OCI-LY3 (cell line): ENCODE measurements around the gene TUBGCP6.

Source experiments
- EZH2phosphoT487 ChIP-seq: fragments of 200-600 bp; shearing (Covaris generic); IDR thresholded peaks from 2 replicates; pipeline ENCODE4 v1.6.1; 2018; ENCODE audit warnings: antibody characterized with exemption, mixed run types, low read depth
- TF ChIP-seq, protein P1 (sequence below): fragments of 200-600, 300-600 bp; sonication (generic); IDR thresholded peaks from 2 replicates; pipeline ENCODE4 v1.5.1; 2014; ENCODE audit warnings: antibody characterized with exemption, low read length, low read depth

DNA sequence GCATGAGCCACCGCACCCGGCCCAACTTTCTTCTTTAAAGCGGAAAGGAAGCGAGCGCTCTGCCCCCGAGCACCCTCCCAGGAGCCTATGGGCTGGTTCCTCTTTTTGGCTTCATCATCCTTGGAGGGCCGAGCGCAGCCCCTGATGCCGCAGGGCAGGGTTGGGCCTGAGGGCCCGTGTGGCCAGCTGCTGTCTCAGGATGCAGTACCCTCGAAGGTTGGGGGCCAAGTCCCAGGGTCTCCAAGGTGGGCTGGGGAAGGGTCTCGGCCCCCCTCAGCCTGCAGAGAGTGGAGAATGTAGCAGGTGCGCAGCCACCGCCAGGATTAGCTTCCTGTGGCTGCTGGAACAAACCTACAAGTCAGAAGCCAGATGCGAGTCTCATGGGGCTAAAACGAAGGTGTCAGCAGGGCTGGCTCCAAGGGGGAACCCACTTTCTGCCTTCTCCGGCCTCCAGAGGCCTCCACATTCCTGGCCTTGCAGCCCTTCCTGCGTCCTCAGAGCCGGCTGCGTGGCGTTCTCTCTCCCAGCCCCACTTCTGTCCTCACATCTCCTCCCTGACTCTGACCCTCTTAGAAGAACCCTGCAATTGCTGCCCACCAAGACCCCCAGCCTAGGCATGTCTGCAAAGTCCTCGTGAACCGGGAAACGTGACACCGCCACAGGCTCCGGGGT is 71.4 kb downstream of the TUBGCP6 start:
- TF ChIP-seq, protein P1, sequence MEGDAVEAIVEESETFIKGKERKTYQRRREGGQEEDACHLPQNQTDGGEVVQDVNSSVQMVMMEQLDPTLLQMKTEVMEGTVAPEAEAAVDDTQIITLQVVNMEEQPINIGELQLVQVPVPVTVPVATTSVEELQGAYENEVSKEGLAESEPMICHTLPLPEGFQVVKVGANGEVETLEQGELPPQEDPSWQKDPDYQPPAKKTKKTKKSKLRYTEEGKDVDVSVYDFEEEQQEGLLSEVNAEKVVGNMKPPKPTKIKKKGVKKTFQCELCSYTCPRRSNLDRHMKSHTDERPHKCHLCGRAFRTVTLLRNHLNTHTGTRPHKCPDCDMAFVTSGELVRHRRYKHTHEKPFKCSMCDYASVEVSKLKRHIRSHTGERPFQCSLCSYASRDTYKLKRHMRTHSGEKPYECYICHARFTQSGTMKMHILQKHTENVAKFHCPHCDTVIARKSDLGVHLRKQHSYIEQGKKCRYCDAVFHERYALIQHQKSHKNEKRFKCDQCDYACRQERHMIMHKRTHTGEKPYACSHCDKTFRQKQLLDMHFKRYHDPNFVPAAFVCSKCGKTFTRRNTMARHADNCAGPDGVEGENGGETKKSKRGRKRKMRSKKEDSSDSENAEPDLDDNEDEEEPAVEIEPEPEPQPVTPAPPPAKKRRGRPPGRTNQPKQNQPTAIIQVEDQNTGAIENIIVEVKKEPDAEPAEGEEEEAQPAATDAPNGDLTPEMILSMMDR, result no peak
- TF ChIP-seq EZH2phosphoT487, result no peak
